ENCODE results near the gene PLSCR1. TPM values are rescaled to one million over a fixed set of nuclear protein-coding genes. Genes with fewer than 3 reads are reported as not detected.
A peak's percentile ranks its signal among the peaks of the same experiment; 100 is the strongest.

The PLSCR1 gene
- total and polyA plus RNA-seq, 2 experiments from 2014 or later: 62.7 to 78.3 TPM

- no peak for TF ChIP-seq REST (IDR thresholded peaks at IDR 0.05; ENCODE audit: unreplicated experiment)
- TF ChIP-seq ZNF114 (CRISPR knock-in tag; IDR thresholded peaks at IDR 0.05): no peak
- no peak for TF ChIP-seq CREB1 (CRISPR knock-in tag; IDR thresholded peaks at IDR 0.05; ENCODE audit: low read depth)
- TF ChIP-seq POLR2AphosphoS5 (IDR thresholded peaks at IDR 0.05; ENCODE audit: low read depth): no peak
Measured at GRCh38 chr3:146524961-146525360, 19.4 kb downstream of the PLSCR1 start (continued).

- peaks cover 12% of the 10 kb centered on the region; the same call in 2 of the 3 replicates for H3K36me3 Mint-ChIP-seq (ENCODE audit: low read depth)
- TF ChIP-seq ETS1 (IDR thresholded peaks at IDR 0.05): no peak
- no peak for TF ChIP-seq JUNB (IDR thresholded peaks at IDR 0.05; ENCODE audit: unreplicated experiment)
- no peak for TF ChIP-seq POLR2AphosphoS5 (IDR thresholded peaks at IDR 0.05; ENCODE audit: low read depth)
- TF ChIP-seq CREB1 (CRISPR knock-in tag; IDR thresholded peaks at IDR 0.05; ENCODE audit: low read depth): no peak
- TF ChIP-seq ZNF114 (CRISPR knock-in tag; IDR thresholded peaks at IDR 0.05): no peak
- no peak for TF ChIP-seq STAT1 (IDR thresholded peaks at IDR 0.05; ENCODE audit: unreplicated experiment)
- no peak for TF ChIP-seq REST (IDR thresholded peaks at IDR 0.05; ENCODE audit: unreplicated experiment)
- TF ChIP-seq ZNF331 (CRISPR knock-in tag; IDR thresholded peaks at IDR 0.05; ENCODE audit: low read depth): no peak
- no peak for TF ChIP-seq ZNF462 (CRISPR knock-in tag; IDR thresholded peaks at IDR 0.05)
- no peak for TF ChIP-seq EZH2 (IDR thresholded peaks at IDR 0.05; ENCODE audit: low read depth, unreplicated experiment)
Measured at GRCh38 chr3:146523531-146523930, 20.9 kb downstream of the PLSCR1 start.

More at GRCh38 chr3:146523531-146523930, 20.9 kb downstream of the PLSCR1 start:
- no peaks in the 10 kb centered on the region for H3K79me2 ChIP-seq (replicated peaks; ENCODE audit: insufficient read depth)
- no peaks in the 10 kb centered on the region for H4K20me1 ChIP-seq (replicated peaks; ENCODE audit: insufficient read depth)
- no peak overlapping the region for H2AFZ ChIP-seq
- H3F3A ChIP-seq (replicated peaks; ENCODE audit: low read depth): no peaks in the 10 kb centered on the region
- H3K27ac Mint-ChIP-seq: peak overlapping the region; percentile 87; the same call in 1 of the 2 replicates
- H3K4me2 ChIP-seq: peak overlapping the region; percentile 74
- peaks cover 29% of the 10 kb centered on the region for H3K4me1 Mint-ChIP-seq
- no peaks in the 10 kb centered on the region for H3K9me3 Mint-ChIP-seq
- no peaks in the 10 kb centered on the region; the same call in 1 of the 2 replicates for H3K36me3 ChIP-seq (ENCODE audit: insufficient read depth)
- no peak for ATAC-seq
- H3K4me1 ChIP-seq (ENCODE audit: insufficient read depth): peaks cover 28% of the 10 kb centered on the region
- DNase-seq (ENCODE audit: low spot score): no peak
- peak overlapping the region; percentile 27; the same call in 1 of the 3 replicates for H3K4me3 Mint-ChIP-seq
- H3K27ac ChIP-seq (ENCODE audit: low read depth): peak overlapping the region; percentile 94
- no peaks in the 10 kb centered on the region for H3K27me3 ChIP-seq (ENCODE audit: insufficient read depth)
- H3K9me2 ChIP-seq (ENCODE audit: insufficient read depth): no peaks in the 10 kb centered on the region
- peak overlapping the region; percentile 39; the same call in 1 of the 2 replicates for H3K4me3 ChIP-seq
- peaks cover 6% of the 10 kb centered on the region for H3K27me3 Mint-ChIP-seq (ENCODE audit: insufficient read depth, low read depth, poor library complexity)
